Activated naive CD4-positive, alpha-beta T cell (primary cell): Measurements from ENCODE around the gene PRKD2.
"Not testable (repeated sequence)": the region's sequence is repeated elsewhere in the genome, so short reads cannot be mapped to it uniquely, and the experiment has no call there.

Experiments
- DNase-seq, 4 experiments: peaks; one replicate each; lab custom pipeline; 2025; lab: John Stamatoyannopoulos, UW

The PRKD2 gene

GRCh38 chr19:46630586-46631205 is 86.2 kb downstream of the PRKD2 start:
- no peak for DNase-seq

GRCh38 chr19:46629546-46630025 is 87.3 kb downstream of the PRKD2 start:
- DNase-seq: no peak

GRCh38 chr19:46628970-46629369 is 87.9 kb downstream of the PRKD2 start:
- not testable (repeated sequence) for DNase-seq

- no peak for DNase-seq
Observed at GRCh38 chr19:46626446-46626845, 90.5 kb downstream of the PRKD2 start.

- DNase-seq: no peak
Observed at GRCh38 chr19:46625731-46626130, 91.2 kb downstream of the PRKD2 start.

- DNase-seq: no peak
Observed at GRCh38 chr19:46624958-46625661, 91.8 kb downstream of the PRKD2 start, which contains the start of gene PTGIR. Gene PTGIR (minus strand): TSS chr19:46625089. CDS start chr19:46624225, 864 bp downstream.
